Astrocyte (in vitro differentiated cells and primary cell): Measurements from ENCODE around the gene SERPINF2. TPM values are rescaled to one million over a fixed set of nuclear protein-coding genes. Genes with fewer than 3 reads are reported as not detected.
A peak's percentile ranks its signal among the peaks of the same experiment; 100 is the strongest.

Experiments used
- DNase-seq: peaks from one replicate; pipeline ENCODE4 v3.0.0-alpha.2; 2010; ENCODE audit warnings: low read depth
- FAIRE-seq: peaks from 2 replicates; lab custom pipeline; 2011; peaks lifted over from hg19 to GRCh38; lab: Jason Lieb, UNC
- H2AFZ ChIP-seq: 2 replicates; pipeline ENCODE4 v1.6.0; 2012; ENCODE audit warnings: low read depth, low read length, inconsistent platforms
- H3K27ac ChIP-seq: 2 replicates; pipeline ENCODE4 v1.5.1; 2011; ENCODE audit warnings: low read depth, low read length, inconsistent platforms
- H3K27me3 ChIP-seq: 2 replicates; pipeline ENCODE4 v1.6.0; 2011; ENCODE audit warnings: low read length, inconsistent platforms; ENCODE audit not compliant: insufficient read depth
- H3K36me3 ChIP-seq: 2 replicates; pipeline ENCODE4 v1.5.1; 2011; ENCODE audit warnings: low read length, inconsistent platforms; ENCODE audit not compliant: insufficient read depth
- H3K4me1 ChIP-seq: 2 replicates; pipeline ENCODE4 v1.5.1; 2011; ENCODE audit warnings: low read length, inconsistent platforms; ENCODE audit not compliant: insufficient read depth
- H3K4me2 ChIP-seq: 2 replicates; pipeline ENCODE4 v1.6.0; 2012; ENCODE audit warnings: low read length, inconsistent platforms
- H3K4me3 ChIP-seq: 2 replicates; pipeline ENCODE4 v1.5.1; 2011; ENCODE audit warnings: low read depth, mild to moderate bottlenecking, low read length, inconsistent platforms; ENCODE audit not compliant: insufficient read depth
- H3K79me2 ChIP-seq: 2 replicates; pipeline ENCODE4 v1.6.0; 2012; ENCODE audit warnings: mild to moderate bottlenecking, low read length, inconsistent platforms; ENCODE audit not compliant: insufficient read depth
- H3K9ac ChIP-seq: 2 replicates; pipeline ENCODE4 v1.6.0; 2012; ENCODE audit warnings: mild to moderate bottlenecking, low read length, inconsistent platforms
- H3K9me3 ChIP-seq: 2 replicates; pipeline ENCODE4 v1.5.1; 2012; ENCODE audit warnings: low read depth, mild to moderate bottlenecking, low read length, inconsistent platforms; ENCODE audit not compliant: insufficient read depth
- H4K20me1 ChIP-seq: 2 replicates; pipeline ENCODE4 v1.6.0; 2012; ENCODE audit warnings: low read length, inconsistent platforms; ENCODE audit not compliant: insufficient read depth
- H3K27ac Mint-ChIP-seq: one replicate; pipeline ENCODE4 v1.8.0; 2021; ENCODE audit warnings: mild to moderate bottlenecking, mixed read lengths; ENCODE audit not compliant: unreplicated experiment
- H3K27me3 Mint-ChIP-seq: one replicate; pipeline ENCODE4 v1.8.0; 2021; ENCODE audit warnings: low read depth, mixed read lengths; ENCODE audit not compliant: unreplicated experiment
- H3K36me3 Mint-ChIP-seq: one replicate; pipeline ENCODE4 v1.8.0; 2021; ENCODE audit warnings: low read depth, mixed read lengths; ENCODE audit not compliant: unreplicated experiment
- H3K4me1 Mint-ChIP-seq: one replicate; pipeline ENCODE4 v1.8.0; 2021; ENCODE audit warnings: low read depth, mixed read lengths; ENCODE audit not compliant: unreplicated experiment
- H3K4me3 Mint-ChIP-seq: one replicate; pipeline ENCODE4 v1.8.0; 2021; ENCODE audit warnings: mild to moderate bottlenecking, moderate library complexity, mixed read lengths; ENCODE audit not compliant: unreplicated experiment
- H3K9me3 Mint-ChIP-seq: one replicate; pipeline ENCODE4 v1.8.0; 2021; ENCODE audit warnings: mild to moderate bottlenecking, mixed read lengths; ENCODE audit not compliant: unreplicated experiment
- CTCF ChIP-seq: IDR thresholded peaks from 2 replicates; pipeline ENCODE4 v1.5.1; 2011; ENCODE audit warnings: low read depth, mild to moderate bottlenecking, inconsistent platforms, low read length, moderate library complexity; ENCODE audit not compliant: insufficient read depth
- EZH2 ChIP-seq: IDR thresholded peaks from 2 replicates; pipeline ENCODE4 v1.6.1; 2012; ENCODE audit warnings: mild to moderate bottlenecking, low read length, inconsistent platforms; ENCODE audit not compliant: insufficient read depth
- total RNA-seq: library from RNA; stranded (reverse); gene quantifications from 2 replicates; pipeline ENCODE4 v1.2.1, GENCODE V29; 2021

SERPINF2 gene
- total RNA-seq, 1 donor from 2014 or later: 0.11 TPM

DNA sequence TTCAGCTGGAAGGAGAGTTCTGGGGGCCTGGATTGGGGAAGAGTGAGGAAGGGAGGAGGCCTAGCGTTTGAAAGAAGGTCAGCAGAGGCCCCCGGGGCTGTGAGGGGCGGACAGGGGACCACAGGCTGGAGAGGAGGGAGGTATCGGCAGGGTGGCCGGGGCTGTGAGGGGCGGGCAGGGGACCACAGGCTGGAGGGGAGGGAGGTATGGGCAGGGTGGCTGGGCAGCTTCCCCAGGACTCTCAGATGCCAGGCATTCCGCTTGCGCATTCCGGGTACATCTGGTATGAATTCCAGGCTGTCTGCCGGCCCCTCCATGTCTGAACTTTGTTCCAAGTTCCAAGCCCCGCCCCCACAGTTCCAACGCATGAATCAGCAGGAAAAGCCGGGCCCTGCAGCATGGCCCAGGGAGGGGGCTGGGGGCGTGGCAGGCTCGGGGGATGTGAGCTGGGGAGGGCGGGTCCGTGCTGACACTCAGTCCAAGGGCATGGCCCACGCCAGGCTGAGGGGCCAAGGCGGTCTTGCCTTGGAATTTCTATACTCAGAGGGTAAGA, 28.2 kb upstream of the SERPINF2 start:
- Histone ChIP-seq H3K36me3 (peaks cover 31% of the 10 kb centered on the region), H3K27ac (peak overlapping the region; percentile 85), H3K9me3 (no peaks in the 10 kb centered on the region), H3K27me3 (no peaks in the 10 kb centered on the region), H3K9ac (peak overlapping the region; percentile 87), H4K20me1 (peaks cover 47% of the 10 kb centered on the region), H3K4me1 (peaks cover 28% of the 10 kb centered on the region), H2AFZ (no peak overlapping the region), H3K4me2 (peak overlapping the region; percentile 97), H3K79me2 (peaks cover 54% of the 10 kb centered on the region), H3K4me3 (peak overlapping the region; percentile 80)
- no peaks in the 10 kb centered on the region for H3K27me3 Mint-ChIP-seq
- peak overlapping the region; percentile 94 for H3K27ac Mint-ChIP-seq
- no peak for FAIRE-seq
- TF ChIP-seq EZH2 (no peak), CTCF (no peak)
- H3K4me1 Mint-ChIP-seq: peaks cover 25% of the 10 kb centered on the region
- no peaks in the 10 kb centered on the region for H3K9me3 Mint-ChIP-seq
- H3K36me3 Mint-ChIP-seq: peaks cover 17% of the 10 kb centered on the region
- DNase-seq: peak; percentile 93
- H3K4me3 Mint-ChIP-seq: peak overlapping the region; percentile 96

- Histone ChIP-seq H3K4me2 (peak overlapping the region; percentile 97), H3K79me2 (peaks cover 54% of the 10 kb centered on the region), H3K27me3 (no peaks in the 10 kb centered on the region), H3K4me1 (peaks cover 28% of the 10 kb centered on the region), H3K9me3 (no peaks in the 10 kb centered on the region), H3K9ac (peak overlapping the region; percentile 86), H2AFZ (no peak overlapping the region), H3K27ac (peak overlapping the region; percentile 82), H3K4me3 (peak overlapping the region; percentile 80), H3K36me3 (peaks cover 31% of the 10 kb centered on the region), H4K20me1 (peaks cover 47% of the 10 kb centered on the region)
- DNase-seq (peak; percentile 77), FAIRE-seq (no peak)
- Mint-ChIP-seq H3K4me3 (peak overlapping the region; percentile 96), H3K9me3 (no peaks in the 10 kb centered on the region), H3K4me1 (peaks cover 25% of the 10 kb centered on the region), H3K27me3 (no peaks in the 10 kb centered on the region), H3K36me3 (peaks cover 17% of the 10 kb centered on the region), H3K27ac (peak overlapping the region; percentile 94)
- TF ChIP-seq CTCF (no peak), EZH2 (no peak)
These were observed 27.5 kb upstream of the SERPINF2 start for GRCh38 chr17:1714980-1715802.

DNA sequence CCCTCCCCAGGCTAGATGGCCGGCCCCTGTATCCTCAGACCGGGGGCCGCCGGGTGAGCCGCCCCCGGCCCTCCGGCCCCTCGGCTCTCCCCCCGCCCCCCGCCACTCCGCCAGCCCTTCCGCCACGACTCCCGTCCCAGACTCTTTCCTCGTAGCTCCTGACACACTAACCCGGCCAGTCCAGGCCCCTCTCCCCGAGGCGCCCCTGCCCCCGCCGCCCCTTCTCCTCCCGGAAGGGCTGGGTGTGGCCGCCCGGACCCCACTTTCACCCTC, 26.9 kb upstream of the SERPINF2 start:
- FAIRE-seq (no peak), DNase-seq (no peak)
- Histone ChIP-seq H3K9me3 (no peaks in the 10 kb centered on the region), H3K79me2 (peaks cover 51% of the 10 kb centered on the region), H3K4me1 (peaks cover 28% of the 10 kb centered on the region), H3K9ac (peak overlapping the region; percentile 86), H2AFZ (no peak overlapping the region), H3K4me3 (peak overlapping the region; percentile 80), H3K4me2 (peak overlapping the region; percentile 97), H3K36me3 (peaks cover 31% of the 10 kb centered on the region), H3K27me3 (no peaks in the 10 kb centered on the region), H4K20me1 (peaks cover 42% of the 10 kb centered on the region), H3K27ac (peak overlapping the region; percentile 82)
- Mint-ChIP-seq H3K9me3 (no peaks in the 10 kb centered on the region), H3K4me3 (peak overlapping the region; percentile 96), H3K27ac (peak overlapping the region; percentile 80), H3K36me3 (peaks cover 17% of the 10 kb centered on the region), H3K27me3 (no peaks in the 10 kb centered on the region), H3K4me1 (peaks cover 24% of the 10 kb centered on the region)
- no peak for TF ChIP-seq CTCF
- TF ChIP-seq EZH2: no peak
